H4 (cell line): Measurements from ENCODE around the gene FLVCR1. TPM values are rescaled to one million over a fixed set of nuclear protein-coding genes. Genes with fewer than 3 reads are reported as not detected.
"Not testable (repeated sequence)": the region's sequence is repeated elsewhere in the genome, so short reads cannot be mapped to it uniquely, and the experiment has no call there.

Experiments used
- DNase-seq: peaks from one replicate; pipeline ENCODE4 v3.0.0-alpha.2; 2015; ENCODE audit warnings: low spot score
- total RNA-seq: library from RNA; depleted of rRNA; stranded (reverse); fragments of >200 nt; shearing (Covaris generic); gene quantifications from 2 replicates; pipeline ENCODE4 v1.2.3, GENCODE V29; 2014

The FLVCR1 gene
- total RNA-seq, 1 experiment from 2014 or later, result 9.3 TPM

- no peak for DNase-seq
Observed at GRCh38 chr1:212860713-212861581, 2.9 kb downstream of the FLVCR1 start.

GRCh38 chr1:212862111-212862690, 4.1 kb downstream of the FLVCR1 start:
- DNase-seq, result no peak

GRCh38 chr1:212863345-212863744, 5.3 kb downstream of the FLVCR1 start:
- DNase-seq, result not testable (repeated sequence)

GRCh38 chr1:212864201-212864600, 6.1 kb downstream of the FLVCR1 start:
- no peak for DNase-seq

GRCh38 chr1:212867192-212867591, 9.1 kb downstream of the FLVCR1 start:
- no peak for DNase-seq

GRCh38 chr1:212871976-212872375, 13.9 kb downstream of the FLVCR1 start:
- no peak for DNase-seq

GRCh38 chr1:212873518-212873917, 15.4 kb downstream of the FLVCR1 start:
- DNase-seq, result no peak

GRCh38 chr1:212878418-212878817, 20.3 kb downstream of the FLVCR1 start:
- no peak for DNase-seq

GRCh38 chr1:212879947-212880690, 22.0 kb downstream of the FLVCR1 start:
- DNase-seq, result no peak

GRCh38 chr1:212884592-212884991, 26.5 kb downstream of the FLVCR1 start:
- no peak for DNase-seq

GRCh38 chr1:212892108-212892507, 34.0 kb downstream of the FLVCR1 start:
- no peak for DNase-seq

GRCh38 chr1:212899845-212900244, 41.8 kb downstream of the FLVCR1 start:
- DNase-seq, result no peak

- DNase-seq, result no peak
Observed at GRCh38 chr1:212901290-212901689, 43.2 kb downstream of the FLVCR1 start.

- no peak for DNase-seq
Observed at GRCh38 chr1:212902054-212902453, 44.0 kb downstream of the FLVCR1 start.

GRCh38 chr1:212903664-212904063, 45.6 kb downstream of the FLVCR1 start:
- no peak for DNase-seq

GRCh38 chr1:212908071-212908470, 50.0 kb downstream of the FLVCR1 start:
- DNase-seq, result not testable (repeated sequence)

- DNase-seq, result no peak
Observed at GRCh38 chr1:212908971-212909370, 50.9 kb downstream of the FLVCR1 start.

GRCh38 chr1:212909652-212910063, 51.6 kb downstream of the FLVCR1 start:
- no peak for DNase-seq

GRCh38 chr1:212910213-212910612, 52.1 kb downstream of the FLVCR1 start:
- DNase-seq, result not testable (repeated sequence)

GRCh38 chr1:212913638-212914037, 55.6 kb downstream of the FLVCR1 start:
- not testable (repeated sequence) for DNase-seq

- not testable (repeated sequence) for DNase-seq
Observed at GRCh38 chr1:212914110-212914509, 56.0 kb downstream of the FLVCR1 start.

- DNase-seq, result no peak
Observed at GRCh38 chr1:212914789-212915188, 56.7 kb downstream of the FLVCR1 start.
